Ishikawa (cell line): ENCODE results near the gene ALDH3B2.

Experiments used
- CEBPB ChIP-seq: IDR thresholded peaks from 2 replicates; pipeline ENCODE4 v1.6.1; 2012
- CREB1 ChIP-seq: IDR thresholded peaks from 2 replicates; pipeline ENCODE4 v1.6.1; 2012; ENCODE audit warnings: low read depth
- EGR1 ChIP-seq: IDR thresholded peaks from 2 replicates; pipeline ENCODE4 v1.6.1; 2012
- EP300 ChIP-seq: IDR thresholded peaks from 2 replicates; pipeline ENCODE4 v1.6.1; 2012; ENCODE audit warnings: borderline replicate concordance
- FOXM1 ChIP-seq: IDR thresholded peaks from 2 replicates; pipeline ENCODE4 v1.6.1; 2012; ENCODE audit warnings: low read depth, borderline replicate concordance
- MAX ChIP-seq: IDR thresholded peaks from 2 replicates; pipeline ENCODE4 v1.6.1; 2012
- NFIC ChIP-seq: IDR thresholded peaks from 2 replicates; pipeline ENCODE4 v1.6.1; 2012
- RAD21 ChIP-seq: IDR thresholded peaks from 2 replicates; pipeline ENCODE4 v1.6.1; 2012; ENCODE audit warnings: low read depth
- REST ChIP-seq: IDR thresholded peaks from 2 replicates; pipeline ENCODE4 v1.6.1; 2012; ENCODE audit warnings: low read depth, mild to moderate bottlenecking
- TAF1 ChIP-seq: IDR thresholded peaks from 2 replicates; pipeline ENCODE4 v1.6.1; 2012; ENCODE audit warnings: low read depth, mild to moderate bottlenecking
- TCF12 ChIP-seq: IDR thresholded peaks from 2 replicates; pipeline ENCODE4 v1.6.1; 2012; ENCODE audit warnings: low read depth
- TEAD4 ChIP-seq: IDR thresholded peaks from 2 replicates; pipeline ENCODE4 v1.6.1; 2012
- USF1 ChIP-seq: IDR thresholded peaks from 2 replicates; pipeline ENCODE4 v1.6.1; 2012
- YY1 ChIP-seq: IDR thresholded peaks from 2 replicates; pipeline ENCODE4 v1.6.1; 2012; ENCODE audit warnings: low read depth
- ZBTB7A ChIP-seq: IDR thresholded peaks from 2 replicates; pipeline ENCODE4 v1.6.1; 2012; ENCODE audit warnings: low read depth

The ALDH3B2 gene

GRCh38 chr11:67700141-67700540 is 25.7 kb upstream of the ALDH3B2 start:
- TF ChIP-seq RAD21, result 0 out of 2 replicates have a peak, but pooled peaks have one; percentile 12
- no peak for TF ChIP-seq EGR1

DNA sequence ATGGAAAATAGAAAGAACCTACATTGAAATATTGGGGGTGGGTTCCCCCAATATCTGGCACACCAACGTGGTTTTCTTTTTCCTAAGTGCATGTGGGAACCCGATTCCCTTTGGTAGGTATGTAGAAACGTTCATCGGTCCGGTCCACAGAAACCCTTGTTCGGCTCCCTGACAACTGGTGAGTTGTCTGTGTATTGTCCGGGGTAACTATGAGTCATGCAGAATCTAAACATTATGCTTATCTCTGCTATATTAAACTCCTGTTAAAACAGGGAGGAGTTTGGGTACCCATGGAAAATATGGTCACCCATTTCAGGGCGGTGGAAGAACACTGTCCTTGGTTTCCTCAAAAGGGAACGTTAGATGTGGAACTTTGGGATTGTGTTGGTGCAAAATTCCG is 25.1 kb upstream of the ALDH3B2 start:
- TF ChIP-seq REST (no peak), EGR1 (no peak), TCF12 (no peak), ZBTB7A (no peak), CREB1 (no peak), RAD21 (no peak)

GRCh38 chr11:67698247-67698646 is 23.8 kb upstream of the ALDH3B2 start:
- TF ChIP-seq RAD21 (peak; percentile 31), CEBPB (no peak)

- TF ChIP-seq NFIC (no peak), USF1 (no peak), RAD21 (no peak), YY1 (no peak), TEAD4 (no peak), FOXM1 (no peak), TAF1 (no peak), MAX (no peak), REST (no peak), ZBTB7A (no peak), CREB1 (no peak), EP300 (no peak), CEBPB (no peak), TCF12 (no peak), EGR1 (no peak)
These were observed 23.4 kb upstream of the ALDH3B2 start for GRCh38 chr11:67697846-67698245.

DNA sequence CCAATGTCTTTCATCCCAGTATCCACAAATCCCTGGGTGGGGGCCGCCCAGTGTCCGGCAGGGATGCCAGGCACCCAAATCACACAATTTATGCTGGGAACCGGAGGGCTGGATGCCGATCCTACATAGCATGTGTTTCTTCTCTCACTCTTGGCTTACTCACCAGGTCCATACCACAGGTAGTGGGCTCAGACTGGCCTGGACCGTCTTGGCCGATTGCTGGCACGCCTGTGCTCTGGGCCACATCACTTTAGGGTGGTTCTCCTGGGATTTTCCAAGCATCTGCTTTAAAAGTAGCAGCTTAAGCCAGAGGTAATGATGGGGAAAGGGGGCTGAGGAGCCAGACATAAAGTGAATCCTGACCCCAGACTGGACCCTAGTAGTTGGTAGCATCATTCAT is 22.6 kb upstream of the ALDH3B2 start:
- no peak for TF ChIP-seq FOXM1
- TF ChIP-seq USF1, result no peak
- no peak for TF ChIP-seq TAF1
- no peak for TF ChIP-seq MAX
- TF ChIP-seq EP300, result no peak
- no peak for TF ChIP-seq TCF12
- TF ChIP-seq TEAD4, result no peak
- no peak for TF ChIP-seq REST
- TF ChIP-seq NFIC, result no peak
- no peak for TF ChIP-seq CEBPB
- TF ChIP-seq RAD21, result no peak
- no peak for TF ChIP-seq CREB1
- no peak for TF ChIP-seq EGR1
- TF ChIP-seq ZBTB7A, result no peak
- TF ChIP-seq YY1, result no peak
